SK-N-SH (cell line): ENCODE results near the gene TNRC6C. TPM values are rescaled to one million over a fixed set of nuclear protein-coding genes. Genes with fewer than 3 reads are reported as not detected.

ENCODE experiments used
- CTCF ChIA-PET: fragments of 300-600, 350-600 bp; formaldehyde crosslinking; extraction: SDS; loops from one replicate; lab custom pipeline; 2021; lab: Yijun Ruan, JAX
- POLR2A ChIA-PET: fragments of 350-600 bp; sonication (Branson Sonifier 250); formaldehyde crosslinking; extraction: SDS; loops from one replicate; lab custom pipeline; 2020; ENCODE audit warnings: antibody characterized with exemption, inconsistent platforms; lab: Yijun Ruan, JAX
- DNase-seq: peaks from one replicate; pipeline ENCODE4 v3.0.0; 2012
- H2AFZ ChIP-seq: fragments of 200-600 bp; sonication (generic); 2 replicates; pipeline ENCODE4 v1.8.1; 2016; ENCODE audit warnings: antibody characterized with exemption, mild to moderate bottlenecking, low read depth
- H3F3A ChIP-seq: fragments of 200-600 bp; sonication (generic); replicated peaks from 2 replicates; pipeline ENCODE3; 2016; ENCODE audit warnings: antibody characterized with exemption, mild to moderate bottlenecking; ENCODE audit not compliant: insufficient read depth
- H3K27ac ChIP-seq, 2 experiments: fragments of 200-500 bp in 1 of 2; fragments of 200-600 bp in 1 of 2; sonication (Bioruptor generic) in 1 of 2; sonication (generic), shearing (Covaris generic) in 1 of 2; 2 replicates each; pipeline versions ENCODE4 v1.5.1 to v1.6.1; 2014 to 2016; ENCODE audit warnings: low read depth in 2 of 2, inconsistent platforms in 1 of 2, low read length in 1 of 2, mild to moderate bottlenecking in 1 of 2, mixed read lengths in 1 of 2
- H3K27me3 ChIP-seq: fragments of 200-600 bp; sonication (generic), shearing (Covaris generic); 2 replicates; pipeline ENCODE4 v1.6.1; 2016; ENCODE audit warnings: mixed run types; ENCODE audit not compliant: insufficient read depth
- H3K36me3 ChIP-seq, 2 experiments: fragments of 200-500 bp in 1 of 2; fragments of 200-600 bp in 1 of 2; sonication (Bioruptor generic) in 1 of 2; sonication (generic) in 1 of 2; replicated peaks in 1 of 2; 2 replicates each; pipeline versions ENCODE3 to v1.5.1; 2014 to 2016; ENCODE audit warnings: low read length in 1 of 2, mild to moderate bottlenecking in 1 of 2; ENCODE audit not compliant: insufficient read depth in 2 of 2, control insufficient read depth in 1 of 2
- H3K4me1 ChIP-seq, 2 experiments: fragments of 200-500 bp in 1 of 2; fragments of 200-600 bp in 1 of 2; sonication (Bioruptor generic) in 1 of 2; sonication (generic), shearing (Covaris generic) in 1 of 2; 2 replicates each; pipeline versions ENCODE4 v1.5.1 to v1.6.1; 2014 to 2016; ENCODE audit warnings: low read depth in 1 of 2, low read length in 1 of 2, mixed run types in 1 of 2; ENCODE audit not compliant: insufficient read depth in 2 of 2, control insufficient read depth in 1 of 2
- H3K4me2 ChIP-seq: fragments of 200-600 bp; sonication (generic), shearing (Covaris generic); 2 replicates; pipeline ENCODE4 v1.6.1; 2017; ENCODE audit warnings: mixed run types
- H3K4me3 ChIP-seq, 2 experiments: fragments of 200-500 bp in 1 of 2; fragments of 200-600 bp in 1 of 2; sonication (Bioruptor generic) in 1 of 2; sonication (generic), shearing (Covaris generic) in 1 of 2; 2 replicates each; pipeline versions ENCODE4 v1.5.1 to v1.8.1; 2014 to 2016; ENCODE audit warnings: low read depth in 2 of 2, inconsistent platforms in 1 of 2, low read length in 1 of 2, mild to moderate bottlenecking in 1 of 2, mixed read lengths in 1 of 2, moderate library complexity in 1 of 2
- H3K79me2 ChIP-seq: fragments of 200-600 bp; sonication (generic); 2 replicates; pipeline ENCODE4 v1.8.1; 2017; ENCODE audit warnings: mild to moderate bottlenecking; ENCODE audit not compliant: insufficient read depth
- H3K9ac ChIP-seq: fragments of 200-600 bp; sonication (generic); 2 replicates; pipeline ENCODE4 v1.6.1; 2017; ENCODE audit warnings: mixed run types
- H3K9me2 ChIP-seq: fragments of 200-600 bp; sonication (generic); 2 replicates; pipeline ENCODE4 v1.6.1; 2017; ENCODE audit warnings: mixed run types
- H3K9me3 ChIP-seq: fragments of 200-600 bp; sonication (generic); 2 replicates; pipeline ENCODE4 v1.6.1; 2017; ENCODE audit warnings: mixed run types, mild to moderate bottlenecking, moderate library complexity
- H4K20me1 ChIP-seq: fragments of 200-600 bp; sonication (generic); 2 replicates; pipeline ENCODE4 v1.6.1; 2017; ENCODE audit warnings: mild to moderate bottlenecking, mixed run types; ENCODE audit not compliant: insufficient read depth
- ELF1 ChIP-seq: IDR thresholded peaks from 2 replicates; pipeline ENCODE4 v1.4.0; 2012
- EP300 ChIP-seq, 2 experiments: IDR thresholded peaks; 2 replicates each; pipeline versions ENCODE4 v1.4.0 to v1.6.1; 2012; ENCODE audit warnings: borderline replicate concordance in 1 of 2, low read depth in 1 of 2, low read length in 1 of 2
- FOXJ3 ChIP-seq: sonication (generic); formaldehyde crosslinking; IDR thresholded peaks from 2 replicates; pipeline ENCODE4 v1.5.1; 2020; ENCODE audit warnings: mild to moderate bottlenecking, missing genetic modification reagents
- FOXM1 ChIP-seq: IDR thresholded peaks from 2 replicates; pipeline ENCODE4 v1.4.0; 2012; ENCODE audit warnings: low read depth, mild to moderate bottlenecking
- GABPA ChIP-seq: IDR thresholded peaks from 2 replicates; pipeline ENCODE4 v1.4.0; 2012; ENCODE audit warnings: low read depth, mild to moderate bottlenecking
- GATA2 ChIP-seq: sonication (generic); formaldehyde crosslinking; IDR thresholded peaks from 2 replicates; pipeline ENCODE4 v1.5.0; 2020; ENCODE audit warnings: mild to moderate bottlenecking, missing genetic modification reagents
- IRF3 ChIP-seq: fragments of 150-350 bp; IDR thresholded peaks from 2 replicates; pipeline ENCODE4 v1.6.1; 2016; ENCODE audit warnings: mild to moderate bottlenecking, low read depth, low read length
- MAX ChIP-seq: IDR thresholded peaks from 2 replicates; pipeline ENCODE4 v1.4.0; 2012; ENCODE audit warnings: low read depth
- MEF2A ChIP-seq: IDR thresholded peaks from 2 replicates; pipeline ENCODE4 v1.4.0; 2012; ENCODE audit warnings: low read depth, borderline replicate concordance
- NFIC ChIP-seq: IDR thresholded peaks from 2 replicates; pipeline ENCODE4 v1.4.0; 2012; ENCODE audit warnings: borderline replicate concordance
- POLR2AphosphoS5 ChIP-seq: IDR thresholded peaks from 2 replicates; pipeline ENCODE4 v1.6.1; 2012; ENCODE audit warnings: low read depth, low read length
- RCOR1 ChIP-seq: fragments of 150-350 bp; IDR thresholded peaks from 2 replicates; pipeline ENCODE4 v1.6.1; 2017; ENCODE audit warnings: antibody characterized with exemption, low read length
- SMC3 ChIP-seq: IDR thresholded peaks from 2 replicates; pipeline ENCODE4 v1.6.1; 2012; ENCODE audit warnings: low read depth, low read length, improper control_type of control experiment
- TAF1 ChIP-seq: IDR thresholded peaks from 2 replicates; pipeline ENCODE4 v1.6.1; 2012; ENCODE audit warnings: low read depth, mild to moderate bottlenecking, low read length, moderate library complexity, borderline replicate concordance
- TCF12 ChIP-seq: IDR thresholded peaks from 2 replicates; pipeline ENCODE4 v1.4.0; 2012
- TEAD4 ChIP-seq: IDR thresholded peaks from 2 replicates; pipeline ENCODE4 v1.4.0; 2012; ENCODE audit warnings: mild to moderate bottlenecking, borderline replicate concordance; ENCODE audit not compliant: insufficient read depth
- ZBTB33 ChIP-seq: IDR thresholded peaks from 2 replicates; pipeline ENCODE4 v1.4.0; 2012; ENCODE audit warnings: low read depth, borderline replicate concordance
- WGBS: methylation state at CpG from one replicate; pipeline ENCODE4 v1.1.6; 2017; ENCODE audit warnings: low lambda C conversion rate; 5-methylcytosine and 5-hydroxymethylcytosine counted together
- polyA plus RNA-seq, 3 experiments: library from polyadenylated mRNA; depleted of rRNA; stranded (reverse); fragments of >200 nt; gene quantifications; 2 replicates each; pipeline ENCODE4 v1.2.3, GENCODE V29; 2012
- TF ChIP-seq, protein P1 (sequence below): fragments of 200-600 bp; sonication (generic); IDR thresholded peaks from 2 replicates; pipeline ENCODE4 v1.6.1; 2017; ENCODE audit warnings: antibody characterized with exemption, mild to moderate bottlenecking, moderate library complexity
- TF ChIP-seq, protein P2 (sequence below): IDR thresholded peaks from 2 replicates; pipeline ENCODE4 v1.6.1; 2012; ENCODE audit warnings: mild to moderate bottlenecking, low read depth, low read length, moderate library complexity

Gene TNRC6C
- polyA plus RNA-seq, 1 of the 3 experiments (the other 2 are of a cell fraction), result 2.2 TPM

GRCh38 chr17:78148286-78149016, 189.9 kb downstream of the TNRC6C start:
- H3K27me3 ChIP-seq, result no peaks in the 10 kb centered on the region
- CTCF ChIA-PET, result interaction anchor here (0.6 to 6.2 kb wide), 2 partner anchors 12 to 273 kb away, joined by 3 to 43 read pairs; no protein-coding TSS in a partner anchor
- 83% methylated on average over 14 of the region's 14 CpGs for WGBS
- H3K27ac ChIP-seq, result no peak overlapping the region
- H3K9me3 ChIP-seq, result no peaks in the 10 kb centered on the region
- H3K79me2 ChIP-seq, result no peaks in the 10 kb centered on the region
- H3K36me3 ChIP-seq, result no peaks in the 10 kb centered on the region
- H3K9ac ChIP-seq, result no peak overlapping the region
- no peak overlapping the region for H3K4me2 ChIP-seq
- peaks cover 4 to 19% of the 10 kb centered on the region in 2 experiments; a peak in 1 of 4 replicates for H3K4me1 ChIP-seq
- H3K9me2 ChIP-seq, result no peaks in the 10 kb centered on the region
- POLR2A ChIA-PET, result no interaction called here
- TF ChIP-seq EP300 (IDR thresholded peaks at IDR 0.05; ENCODE audit: borderline replicate concordance in 1 of 2, low read depth in 1 of 2, low read length in 1 of 2) (no peak), SMC3 (no peak), NFIC (no peak), FOXM1 (no peak), POLR2AphosphoS5 (no peak), ZBTB33 (no peak), MAX (no peak), TEAD4 (no peak), FOXJ3 (CRISPR knock-in tag) (no peak), ELF1 (no peak), TCF12 (no peak), GABPA (no peak), MEF2A (no peak), IRF3 (no peak), GATA2 (CRISPR knock-in tag) (no peak), TAF1 (no peak), RCOR1 (no peak)
- TF ChIP-seq, protein P1, sequence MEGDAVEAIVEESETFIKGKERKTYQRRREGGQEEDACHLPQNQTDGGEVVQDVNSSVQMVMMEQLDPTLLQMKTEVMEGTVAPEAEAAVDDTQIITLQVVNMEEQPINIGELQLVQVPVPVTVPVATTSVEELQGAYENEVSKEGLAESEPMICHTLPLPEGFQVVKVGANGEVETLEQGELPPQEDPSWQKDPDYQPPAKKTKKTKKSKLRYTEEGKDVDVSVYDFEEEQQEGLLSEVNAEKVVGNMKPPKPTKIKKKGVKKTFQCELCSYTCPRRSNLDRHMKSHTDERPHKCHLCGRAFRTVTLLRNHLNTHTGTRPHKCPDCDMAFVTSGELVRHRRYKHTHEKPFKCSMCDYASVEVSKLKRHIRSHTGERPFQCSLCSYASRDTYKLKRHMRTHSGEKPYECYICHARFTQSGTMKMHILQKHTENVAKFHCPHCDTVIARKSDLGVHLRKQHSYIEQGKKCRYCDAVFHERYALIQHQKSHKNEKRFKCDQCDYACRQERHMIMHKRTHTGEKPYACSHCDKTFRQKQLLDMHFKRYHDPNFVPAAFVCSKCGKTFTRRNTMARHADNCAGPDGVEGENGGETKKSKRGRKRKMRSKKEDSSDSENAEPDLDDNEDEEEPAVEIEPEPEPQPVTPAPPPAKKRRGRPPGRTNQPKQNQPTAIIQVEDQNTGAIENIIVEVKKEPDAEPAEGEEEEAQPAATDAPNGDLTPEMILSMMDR, result no peak
- TF ChIP-seq, protein P2, sequence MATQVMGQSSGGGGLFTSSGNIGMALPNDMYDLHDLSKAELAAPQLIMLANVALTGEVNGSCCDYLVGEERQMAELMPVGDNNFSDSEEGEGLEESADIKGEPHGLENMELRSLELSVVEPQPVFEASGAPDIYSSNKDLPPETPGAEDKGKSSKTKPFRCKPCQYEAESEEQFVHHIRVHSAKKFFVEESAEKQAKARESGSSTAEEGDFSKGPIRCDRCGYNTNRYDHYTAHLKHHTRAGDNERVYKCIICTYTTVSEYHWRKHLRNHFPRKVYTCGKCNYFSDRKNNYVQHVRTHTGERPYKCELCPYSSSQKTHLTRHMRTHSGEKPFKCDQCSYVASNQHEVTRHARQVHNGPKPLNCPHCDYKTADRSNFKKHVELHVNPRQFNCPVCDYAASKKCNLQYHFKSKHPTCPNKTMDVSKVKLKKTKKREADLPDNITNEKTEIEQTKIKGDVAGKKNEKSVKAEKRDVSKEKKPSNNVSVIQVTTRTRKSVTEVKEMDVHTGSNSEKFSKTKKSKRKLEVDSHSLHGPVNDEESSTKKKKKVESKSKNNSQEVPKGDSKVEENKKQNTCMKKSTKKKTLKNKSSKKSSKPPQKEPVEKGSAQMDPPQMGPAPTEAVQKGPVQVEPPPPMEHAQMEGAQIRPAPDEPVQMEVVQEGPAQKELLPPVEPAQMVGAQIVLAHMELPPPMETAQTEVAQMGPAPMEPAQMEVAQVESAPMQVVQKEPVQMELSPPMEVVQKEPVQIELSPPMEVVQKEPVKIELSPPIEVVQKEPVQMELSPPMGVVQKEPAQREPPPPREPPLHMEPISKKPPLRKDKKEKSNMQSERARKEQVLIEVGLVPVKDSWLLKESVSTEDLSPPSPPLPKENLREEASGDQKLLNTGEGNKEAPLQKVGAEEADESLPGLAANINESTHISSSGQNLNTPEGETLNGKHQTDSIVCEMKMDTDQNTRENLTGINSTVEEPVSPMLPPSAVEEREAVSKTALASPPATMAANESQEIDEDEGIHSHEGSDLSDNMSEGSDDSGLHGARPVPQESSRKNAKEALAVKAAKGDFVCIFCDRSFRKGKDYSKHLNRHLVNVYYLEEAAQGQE, result no peak
- peaks cover 3% of the 10 kb centered on the region for H3F3A ChIP-seq
- H4K20me1 ChIP-seq, result no peaks in the 10 kb centered on the region
- no peak overlapping the region for H2AFZ ChIP-seq
- no peak for DNase-seq
- H3K4me3 ChIP-seq, result no peak overlapping the region
